ENCODE data around the gene GPR148.

- TF ChIP-seq, protein P1, sequence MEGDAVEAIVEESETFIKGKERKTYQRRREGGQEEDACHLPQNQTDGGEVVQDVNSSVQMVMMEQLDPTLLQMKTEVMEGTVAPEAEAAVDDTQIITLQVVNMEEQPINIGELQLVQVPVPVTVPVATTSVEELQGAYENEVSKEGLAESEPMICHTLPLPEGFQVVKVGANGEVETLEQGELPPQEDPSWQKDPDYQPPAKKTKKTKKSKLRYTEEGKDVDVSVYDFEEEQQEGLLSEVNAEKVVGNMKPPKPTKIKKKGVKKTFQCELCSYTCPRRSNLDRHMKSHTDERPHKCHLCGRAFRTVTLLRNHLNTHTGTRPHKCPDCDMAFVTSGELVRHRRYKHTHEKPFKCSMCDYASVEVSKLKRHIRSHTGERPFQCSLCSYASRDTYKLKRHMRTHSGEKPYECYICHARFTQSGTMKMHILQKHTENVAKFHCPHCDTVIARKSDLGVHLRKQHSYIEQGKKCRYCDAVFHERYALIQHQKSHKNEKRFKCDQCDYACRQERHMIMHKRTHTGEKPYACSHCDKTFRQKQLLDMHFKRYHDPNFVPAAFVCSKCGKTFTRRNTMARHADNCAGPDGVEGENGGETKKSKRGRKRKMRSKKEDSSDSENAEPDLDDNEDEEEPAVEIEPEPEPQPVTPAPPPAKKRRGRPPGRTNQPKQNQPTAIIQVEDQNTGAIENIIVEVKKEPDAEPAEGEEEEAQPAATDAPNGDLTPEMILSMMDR (conservative IDR thresholded peaks at IDR 0.05; ENCODE audit: low read depth, low read length) = no peak
- no peak for TF ChIP-seq NFE2L2 (IDR thresholded peaks at IDR 0.05; ENCODE audit: low read depth, low read length)
- no peak for TF ChIP-seq CEBPB (IDR thresholded peaks at IDR 0.05; ENCODE audit: low read depth, low read length)
- TF ChIP-seq POLR2A (IDR thresholded peaks at IDR 0.05; ENCODE audit: low read depth, low read length) = no peak
- no peak for TF ChIP-seq MXI1 (IDR thresholded peaks at IDR 0.05; ENCODE audit: borderline replicate concordance, low read depth, low read length)
- no peak for TF ChIP-seq FOS (IDR thresholded peaks at IDR 0.05; ENCODE audit: low read depth, low read length)
- no peak for TF ChIP-seq RAD21 (IDR thresholded peaks at IDR 0.05; ENCODE audit: low read length)
- no peak for TF ChIP-seq BHLHE40 (IDR thresholded peaks at IDR 0.05; ENCODE audit: low read depth, low read length)
- TF ChIP-seq, protein P2, sequence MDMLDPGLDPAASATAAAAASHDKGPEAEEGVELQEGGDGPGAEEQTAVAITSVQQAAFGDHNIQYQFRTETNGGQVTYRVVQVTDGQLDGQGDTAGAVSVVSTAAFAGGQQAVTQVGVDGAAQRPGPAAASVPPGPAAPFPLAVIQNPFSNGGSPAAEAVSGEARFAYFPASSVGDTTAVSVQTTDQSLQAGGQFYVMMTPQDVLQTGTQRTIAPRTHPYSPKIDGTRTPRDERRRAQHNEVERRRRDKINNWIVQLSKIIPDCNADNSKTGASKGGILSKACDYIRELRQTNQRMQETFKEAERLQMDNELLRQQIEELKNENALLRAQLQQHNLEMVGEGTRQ (IDR thresholded peaks at IDR 0.05; ENCODE audit: low read depth, low read length) = no peak
- TF ChIP-seq RFX5 (IDR thresholded peaks at IDR 0.05; ENCODE audit: low read depth, low read length) = no peak
- no peak for TF ChIP-seq MAFK (IDR thresholded peaks at IDR 0.05; ENCODE audit: low read depth, low read length)
Measured at GRCh38 chr2:130754811-130755210, 25.9 kb downstream of the GPR148 start.

Data from IMR-90 (cell line).